GM04503 (cell line): ENCODE results near the gene FLT4.

Experiments used
- DNase-seq: peaks from one replicate; pipeline ENCODE4 v3.0.0-alpha.2; 2012; ENCODE audit warnings: low read depth

FLT4 gene

DNA sequence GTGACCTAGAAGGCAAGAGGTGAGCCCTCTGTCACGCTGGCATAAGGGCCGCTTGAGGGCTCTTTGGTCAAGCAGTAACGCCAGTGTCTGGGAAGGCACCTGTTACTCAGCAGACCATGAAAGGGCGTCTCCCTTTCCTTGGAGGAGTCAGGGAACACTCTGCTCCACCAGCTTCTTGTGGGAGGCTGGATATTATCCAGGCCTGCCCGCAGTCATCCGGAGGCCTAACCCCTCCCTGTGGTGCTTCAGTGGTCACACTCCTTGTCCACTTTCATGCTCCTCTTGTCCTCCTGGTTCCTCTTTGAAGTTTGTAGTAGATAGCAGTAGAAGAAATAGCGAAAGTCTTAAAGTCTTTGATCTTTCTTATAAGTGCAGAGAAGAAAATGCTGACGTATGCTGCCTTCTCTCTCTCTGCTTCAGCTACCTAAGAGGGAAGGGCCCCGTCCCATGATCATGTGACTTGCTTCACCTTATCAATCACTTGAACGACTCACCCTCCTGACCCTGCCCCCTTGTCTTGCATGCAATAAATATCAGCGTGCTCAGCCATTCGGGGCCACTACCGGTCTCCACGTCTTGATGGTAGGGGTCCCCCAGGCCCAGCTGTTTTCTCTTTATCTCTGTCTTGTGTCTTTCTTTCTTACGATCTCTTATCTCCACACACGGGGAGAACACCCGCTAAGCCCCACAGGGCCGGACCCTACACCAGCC, 41.4 kb downstream of the FLT4 start:
- no peak for DNase-seq

DNA sequence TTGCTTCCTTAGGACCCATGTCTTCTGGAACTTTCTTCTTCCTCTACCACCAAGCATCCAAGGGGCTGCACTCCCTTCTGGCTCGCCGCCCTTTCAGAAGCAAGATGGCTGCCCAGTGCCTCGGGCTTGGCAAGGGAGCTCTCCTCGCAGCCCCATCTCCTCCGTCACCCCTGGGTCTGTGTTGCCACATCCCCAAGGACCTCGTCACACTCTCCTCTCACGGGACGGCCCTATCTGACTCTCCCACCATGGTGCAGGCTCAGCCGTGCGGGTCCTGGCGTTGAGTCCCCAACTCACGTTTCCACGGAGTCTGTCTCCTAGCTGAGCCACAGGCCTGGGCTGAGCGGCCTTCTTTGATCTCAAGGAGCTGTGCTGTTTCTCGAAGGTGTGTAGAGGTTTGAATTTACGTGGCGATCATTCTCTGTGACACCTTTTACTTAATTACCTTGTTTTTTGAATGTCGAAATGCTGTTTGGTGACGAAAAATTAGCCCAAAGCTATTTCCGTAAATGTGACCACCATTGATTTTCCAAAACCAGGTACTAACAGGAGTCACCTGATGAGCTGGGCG, 43.1 kb downstream of the FLT4 start:
- no peak for DNase-seq

DNA sequence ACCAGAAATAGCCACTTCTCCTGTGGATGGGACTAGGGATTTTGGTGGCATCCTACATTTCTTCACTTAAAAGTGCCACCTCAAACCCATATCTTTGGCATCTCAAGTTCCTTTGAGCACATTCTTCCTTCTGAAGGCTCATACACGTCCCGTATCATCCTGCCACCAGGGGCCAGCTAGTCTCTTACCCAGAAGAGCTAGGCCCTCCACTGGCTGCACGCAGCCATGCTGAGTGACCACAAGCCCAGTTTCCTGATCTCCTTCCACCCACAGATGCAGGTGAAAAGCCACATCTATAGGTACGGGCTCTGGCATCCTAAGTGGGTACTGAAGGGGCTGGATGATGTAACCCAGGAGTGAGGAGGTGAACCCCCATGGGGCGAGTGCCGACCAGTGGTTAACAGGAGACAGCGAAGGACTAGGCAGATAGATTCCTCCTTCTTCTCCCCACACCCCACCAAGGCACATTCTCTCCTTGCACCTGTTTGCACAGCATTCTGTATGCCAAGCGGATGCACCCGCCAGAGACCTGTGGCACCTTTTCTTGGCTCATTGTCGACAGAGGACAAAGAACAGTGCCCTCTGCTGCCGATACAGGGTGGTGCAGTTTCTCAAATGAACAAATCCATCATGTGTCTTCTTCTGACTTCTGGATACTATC, 43.7 kb downstream of the FLT4 start:
- no peak for DNase-seq

DNA sequence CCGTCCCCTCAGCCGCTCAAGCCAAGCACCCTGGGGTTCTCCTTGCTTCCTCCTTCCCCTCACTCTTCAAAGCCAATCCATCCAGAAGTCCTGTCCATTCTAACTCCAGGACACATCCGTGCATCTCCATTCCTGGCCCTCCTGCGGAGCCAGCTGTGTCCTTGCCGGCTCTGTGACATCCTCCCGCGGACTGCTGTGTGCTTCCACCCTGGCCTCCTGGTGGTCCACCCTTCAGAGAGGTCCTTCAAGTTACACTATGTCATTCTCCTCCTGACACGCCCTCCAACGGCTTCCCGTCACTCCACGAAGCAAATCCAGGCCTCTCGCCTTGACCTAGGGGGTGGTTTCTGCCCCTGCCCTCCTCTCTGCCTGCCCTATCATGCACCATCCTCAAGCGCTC, 45.1 kb downstream of the FLT4 start:
- DNase-seq: no peak

- DNase-seq: no peak
These were observed 46.3 kb downstream of the FLT4 start for GRCh38 chr5:180603076-180603594.

GRCh38 chr5:180602481-180603075, 46.8 kb downstream of the FLT4 start:
- DNase-seq: no peak

GRCh38 chr5:180601591-180602480, 47.6 kb downstream of the FLT4 start:
- DNase-seq: no peak

DNA sequence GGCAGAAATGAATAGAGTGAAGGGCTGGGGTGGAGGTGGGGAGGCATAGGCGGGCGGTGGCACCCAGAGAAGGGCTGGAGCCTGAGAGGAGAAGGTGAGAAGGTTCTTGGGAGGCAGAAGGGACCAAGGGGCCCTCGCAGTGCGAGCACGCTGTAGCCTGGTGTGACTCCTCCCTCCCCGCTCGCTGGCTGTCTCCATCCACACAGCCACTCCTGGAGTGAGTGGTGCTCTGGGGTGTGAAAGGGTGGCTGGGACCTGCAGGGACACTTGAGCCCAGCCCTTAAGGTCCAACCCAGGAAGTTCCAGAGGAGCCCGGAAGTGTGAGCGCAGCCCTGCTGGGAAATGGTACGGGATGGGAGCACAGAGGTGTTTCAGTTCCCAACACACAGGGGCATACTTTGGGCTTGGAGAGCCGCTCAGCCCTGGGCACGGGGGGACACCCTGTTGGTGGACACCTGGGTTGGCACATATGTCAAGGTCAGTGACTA, 48.8 kb downstream of the FLT4 start:
- DNase-seq: no peak

DNA sequence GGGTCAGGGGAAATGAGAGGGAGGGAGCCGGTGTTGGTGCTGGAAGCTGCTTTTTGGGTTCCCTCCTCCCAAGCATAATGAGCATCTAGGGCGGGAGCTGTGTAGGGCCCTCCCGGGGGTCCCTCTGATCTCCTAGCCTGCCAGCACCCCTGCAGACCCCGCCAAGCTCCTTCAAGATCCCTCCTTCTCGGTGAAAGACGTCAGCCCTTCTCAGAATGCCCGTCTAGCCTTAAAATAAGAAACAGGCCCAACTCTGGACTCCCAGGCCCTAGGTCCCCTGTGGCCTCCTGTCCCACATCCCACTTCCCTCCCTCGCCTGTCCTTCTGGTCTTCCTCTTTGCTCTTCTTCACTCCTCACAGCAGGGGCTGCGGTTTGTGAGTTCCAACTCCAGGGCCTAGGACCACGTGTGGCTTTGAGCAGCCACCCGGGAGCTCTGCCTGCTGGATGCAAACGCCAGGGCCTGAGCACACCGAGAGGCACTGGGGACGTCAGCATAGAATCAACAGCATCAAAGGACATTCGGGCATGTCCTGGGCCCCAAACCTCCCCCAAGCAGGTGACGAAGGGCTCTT, 49.3 kb downstream of the FLT4 start:
- DNase-seq: no peak

DNA sequence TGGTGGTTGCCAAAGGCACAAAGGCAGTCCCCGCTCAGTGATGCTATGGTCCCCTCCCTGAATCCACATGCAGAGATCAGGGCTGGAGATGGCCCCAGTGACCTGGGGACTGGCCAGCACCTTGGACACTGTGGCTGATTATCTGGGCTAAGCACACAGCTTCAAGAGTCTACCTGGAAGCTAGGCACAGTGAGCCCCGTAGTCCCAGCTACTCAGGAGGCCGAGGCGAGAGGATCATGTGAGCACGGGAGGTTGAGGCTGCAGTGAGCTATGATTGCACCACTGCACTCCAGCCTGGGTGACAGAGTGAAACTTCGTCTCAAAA, 49.8 kb downstream of the FLT4 start:
- no peak for DNase-seq

GRCh38 chr5:180598797-180599589, 50.4 kb downstream of the FLT4 start:
- no peak for DNase-seq

- DNase-seq: no peak
These were observed 51.1 kb downstream of the FLT4 start for GRCh38 chr5:180598316-180598701.

GRCh38 chr5:180596668-180597231, 52.6 kb downstream of the FLT4 start:
- no peak for DNase-seq

DNA sequence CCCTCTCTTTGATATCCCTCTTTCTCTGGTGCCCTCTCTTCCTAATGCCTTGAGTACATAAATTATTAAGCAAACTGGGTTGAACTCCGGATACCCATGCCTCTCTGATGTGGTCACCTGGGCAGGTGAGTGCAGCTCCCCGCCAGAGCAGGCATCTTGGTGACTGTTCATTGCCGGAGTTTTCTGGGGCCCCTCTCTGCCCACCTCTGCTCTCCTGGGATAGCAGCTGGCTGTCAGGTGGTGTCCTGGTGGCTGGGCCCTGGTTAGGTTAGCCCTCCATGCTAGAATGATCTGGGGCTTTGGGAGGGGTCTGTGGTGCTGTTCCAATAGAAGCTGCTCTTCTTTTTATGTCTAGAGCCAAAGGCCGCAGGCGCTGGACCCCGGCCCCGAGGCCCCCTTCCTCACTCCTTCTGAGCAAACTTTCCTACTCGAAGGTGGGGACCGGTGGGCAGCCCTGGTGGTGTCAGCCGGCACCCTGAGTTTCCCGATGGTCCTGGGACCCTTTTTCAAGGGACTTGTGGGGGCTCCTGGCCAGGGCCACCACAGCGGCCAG, 53.2 kb downstream of the FLT4 start:
- no peak for DNase-seq

- DNase-seq: no peak
These were observed 53.9 kb downstream of the FLT4 start for GRCh38 chr5:180595381-180596114.

- DNase-seq: no peak
These were observed 54.4 kb downstream of the FLT4 start for GRCh38 chr5:180595046-180595379.

- DNase-seq: no peak
These were observed 54.9 kb downstream of the FLT4 start for GRCh38 chr5:180594311-180595045.

- DNase-seq: no peak
These were observed 55.8 kb downstream of the FLT4 start for GRCh38 chr5:180593446-180594206.
